Astrocyte of the cerebellum (primary cell): ENCODE data around the gene ATP5F1A.
"Not testable (repeated sequence)": the region's sequence is repeated elsewhere in the genome, so short reads cannot be mapped to it uniquely, and the experiment has no call there.

Experiments used
- DNase-seq: peaks from one replicate; pipeline ENCODE4 v3.0.0-alpha.2; 2011; ENCODE audit warnings: low read depth
- H3K4me3 ChIP-seq: 2 replicates; pipeline ENCODE4 v1.5.1; 2011; ENCODE audit warnings: mild to moderate bottlenecking, low read depth, low read length, moderate library complexity
- CTCF ChIP-seq: IDR thresholded peaks from 2 replicates; pipeline ENCODE4 v1.5.1; 2012; ENCODE audit warnings: low read length, low read depth, moderate library complexity, mild to moderate bottlenecking; ENCODE audit errors: missing control alignments
- in situ Hi-C: cut with HindIII; loops from 2 replicates; pipeline ENCODE4 v1.10.0; 2017; ENCODE audit warnings: low sequenced_read_pairs

ATP5F1A gene

DNA sequence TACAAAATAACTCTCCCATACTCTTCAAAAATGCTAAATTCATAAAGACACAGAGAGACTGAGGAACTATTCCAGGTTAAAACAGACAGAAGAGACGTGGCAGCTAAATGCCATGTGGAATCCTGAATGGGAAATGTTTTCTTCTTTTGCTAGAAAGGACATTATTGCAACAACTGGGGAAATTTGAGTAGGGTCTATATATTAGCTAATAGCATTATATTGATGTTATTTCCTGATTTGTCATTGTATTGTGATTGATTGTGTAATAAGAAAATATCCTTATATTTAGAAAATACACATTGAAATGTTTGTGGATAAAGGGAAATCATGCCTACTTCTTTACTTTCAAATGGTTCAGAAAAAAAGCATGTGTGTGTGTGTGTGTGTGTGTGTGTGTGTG is 49.5 kb downstream of the ATP5F1A start:
- in situ Hi-C loops: no loop called here
- DNase-seq: no peak
- no peak for TF ChIP-seq CTCF
- no peak overlapping the region for H3K4me3 ChIP-seq

GRCh38 chr18:46047369-46047768 is 50.7 kb downstream of the ATP5F1A start:
- H3K4me3 ChIP-seq, in situ Hi-C loops, DNase-seq: not testable (repeated sequence)

DNA sequence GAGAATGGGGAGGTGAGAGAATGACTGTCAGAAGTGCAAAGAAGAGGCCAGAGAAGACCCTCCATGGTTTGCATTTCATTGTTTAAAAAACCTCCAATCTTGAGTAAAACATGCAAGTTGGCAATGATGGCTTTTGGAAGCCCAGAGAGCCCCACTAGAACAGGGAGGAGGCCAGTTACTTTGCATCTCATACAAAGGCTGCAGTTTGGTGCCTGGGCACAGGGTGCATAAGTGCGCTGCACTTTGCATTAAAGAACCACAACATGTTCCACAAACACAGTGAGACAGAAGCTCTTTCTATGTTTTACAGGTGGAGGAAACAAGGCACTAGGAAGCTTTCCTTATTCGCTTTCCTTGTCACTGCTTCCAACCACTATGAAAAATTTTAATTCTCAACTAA is 51.4 kb downstream of the ATP5F1A start:
- TF ChIP-seq CTCF: no peak
- H3K4me3 ChIP-seq: no peak overlapping the region
- in situ Hi-C loops: no loop called here
- DNase-seq: no peak

DNA sequence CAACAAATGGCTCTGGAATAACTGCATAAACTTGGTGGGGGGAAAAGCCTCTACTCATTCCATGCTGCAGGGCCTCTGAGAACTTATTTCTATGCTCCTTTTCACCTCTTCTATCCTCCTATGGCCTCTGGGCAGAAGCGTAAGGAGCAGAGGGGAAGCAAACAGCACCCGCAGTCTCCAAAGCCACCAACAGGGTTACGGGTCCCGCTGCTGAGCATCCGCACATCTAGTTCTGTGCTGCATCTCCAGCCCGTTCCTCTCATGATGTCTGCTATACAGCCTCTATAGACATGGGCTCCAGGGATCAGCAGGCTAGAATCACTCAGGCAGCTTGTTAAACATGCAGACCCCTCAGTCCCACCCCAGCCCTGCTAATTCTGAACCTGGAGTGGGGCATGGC is 52.0 kb downstream of the ATP5F1A start:
- TF ChIP-seq CTCF: no peak
- H3K4me3 ChIP-seq: no peak overlapping the region
- in situ Hi-C loops: no loop called here
- DNase-seq: no peak

GRCh38 chr18:46042571-46043123 is 55.4 kb downstream of the ATP5F1A start:
- H3K4me3 ChIP-seq: no peak overlapping the region
- peak; percentile 83 for DNase-seq
- in situ Hi-C loops: no loop called here
- no peak for TF ChIP-seq CTCF

GRCh38 chr18:46040747-46041104 is 57.4 kb downstream of the ATP5F1A start:
- no peak for TF ChIP-seq CTCF
- in situ Hi-C loops: no loop called here

GRCh38 chr18:46040033-46040746 is 57.9 kb downstream of the ATP5F1A start:
- in situ Hi-C loops: no loop called here
- TF ChIP-seq CTCF: no peak
- H3K4me3 ChIP-seq: no peak overlapping the region
- no peak for DNase-seq

More at GRCh38 chr18:46040747-46041104, 57.4 kb downstream of the ATP5F1A start:
- H3K4me3 ChIP-seq: no peak overlapping the region
- DNase-seq: no peak
